Measurements from ENCODE around the gene VAMP3. TPM values are rescaled to one million over a fixed set of nuclear protein-coding genes. Genes with fewer than 3 reads are reported as not detected.

Gene VAMP3
- total and polyA plus RNA-seq, 9 of the 15 experiments (the other 6 are each of a cell fraction or from before 2014, with no cell fraction given): 27.1 to 71.3 (median 47.5) TPM

- no peak for TF ChIP-seq HSF4 (CRISPR knock-in tag; IDR thresholded peaks at IDR 0.05; ENCODE audit: borderline replicate concordance)
- no peak for TF ChIP-seq VEZF1 (CRISPR knock-in tag; IDR thresholded peaks at IDR 0.05)
- TF ChIP-seq KLF13 (tag; IDR thresholded peaks at IDR 0.05; ENCODE audit: borderline replicate concordance, low read depth): no peak
- TF ChIP-seq STAG1 (CRISPR knock-in tag; IDR thresholded peaks at IDR 0.05; ENCODE audit: borderline replicate concordance): no peak
- TF ChIP-seq SRSF7 (optimal IDR thresholded peaks at IDR 0.05; ENCODE audit: low read depth, low read length): no peak
- no peak for TF ChIP-seq WHSC1 (IDR thresholded peaks at IDR 0.05; ENCODE audit: low read length)
- TF ChIP-seq CEBPZ (IDR thresholded peaks at IDR 0.05; ENCODE audit: borderline replicate concordance, low read depth, low read length): no peak
- no peak for TF ChIP-seq ZNF134 (CRISPR knock-in tag; conservative IDR thresholded peaks at IDR 0.05)
- TF ChIP-seq ZZZ3 (IDR thresholded peaks at IDR 0.05): no peak
Observed at GRCh38 chr1:7781501-7781900, 10.4 kb downstream of the VAMP3 start (continued).
